ENCODE data around the gene SOCS6. TPM values are rescaled to one million over a fixed set of nuclear protein-coding genes. Genes with fewer than 3 reads are reported as not detected.
A peak's percentile ranks its signal among the peaks of the same experiment; 100 is the strongest.

Gene SOCS6
- total and polyA plus RNA-seq, 2 of the 13 experiments (the other 11 are each of a cell fraction or from before 2014, with no cell fraction given) = 18.6 to 38.3 TPM

GRCh38 chr18:70377317-70377799, 88.5 kb downstream of the SOCS6 start (continued):
- TF ChIP-seq ZNF543 (CRISPR knock-in tag; IDR thresholded peaks at IDR 0.05) = peak; percentile 72; the same call in 1 of the 2 replicates
- TF ChIP-seq FOXP1 (IDR thresholded peaks at IDR 0.05) = no peak
- peak; percentile 35 for TF ChIP-seq FOXP1 (CRISPR knock-in tag; IDR thresholded peaks at IDR 0.05)
- TF ChIP-seq ISX (CRISPR knock-in tag; conservative IDR thresholded peaks at IDR 0.05) = no peak
- TF ChIP-seq NR2C2 (CRISPR knock-in tag; IDR thresholded peaks at IDR 0.05; ENCODE audit: borderline replicate concordance) = peak; percentile 64; the same call in 1 of the 2 replicates
- TF ChIP-seq HNF4A (CRISPR knock-in tag; IDR thresholded peaks at IDR 0.05) = peak; percentile 63
- no peak for TF ChIP-seq DNMT1 (CRISPR knock-in tag; IDR thresholded peaks at IDR 0.05)
- TF ChIP-seq NFE2 (CRISPR knock-in tag; IDR thresholded peaks at IDR 0.05) = no peak
- no peak; the same call in 1 of the 2 replicates for TF ChIP-seq IRF2 (CRISPR knock-in tag; IDR thresholded peaks at IDR 0.05)
- 0 out of 2 replicates have a peak, but pooled peaks have one; percentile 13 for TF ChIP-seq ZNF574 (CRISPR knock-in tag; IDR thresholded peaks at IDR 0.05)
- peak; percentile 99 for TF ChIP-seq MEIS2 (CRISPR knock-in tag; IDR thresholded peaks at IDR 0.05)
- no peak for TF ChIP-seq RFX5 (IDR thresholded peaks at IDR 0.05; ENCODE audit: low read depth, low read length)
- TF ChIP-seq PATZ1 (CRISPR knock-in tag; IDR thresholded peaks at IDR 0.05) = no peak
- no peak for TF ChIP-seq ZNF577 (CRISPR knock-in tag; IDR thresholded peaks at IDR 0.05; ENCODE audit: borderline replicate concordance, low read depth)
- TF ChIP-seq SIN3A (IDR thresholded peaks at IDR 0.05; ENCODE audit: borderline replicate concordance, low read depth, low read length) = no peak
- TF ChIP-seq FUBP1 (CRISPR knock-in tag; IDR thresholded peaks at IDR 0.05; ENCODE audit: borderline replicate concordance) = no peak
- no peak; the same call in 1 of the 2 replicates for TF ChIP-seq ZNF33B (CRISPR knock-in tag; IDR thresholded peaks at IDR 0.05)
- no peak for TF ChIP-seq ZSCAN21 (CRISPR knock-in tag; IDR thresholded peaks at IDR 0.05; ENCODE audit: borderline replicate concordance)
- TF ChIP-seq ZFP91 (CRISPR knock-in tag; IDR thresholded peaks at IDR 0.05; ENCODE audit: borderline replicate concordance) = 0 out of 2 replicates have a peak, but pooled peaks have one; percentile 22
- TF ChIP-seq MAFF (IDR thresholded peaks at IDR 0.05; ENCODE audit: low read depth, low read length) = no peak
- TF ChIP-seq ELF1 (CRISPR knock-in tag; IDR thresholded peaks at IDR 0.05) = no peak

All from HepG2 (cell line).